Lower leg skin (tissue), 3 donors: ENCODE measurements around the gene SOCS7.

Experiments
- POLR2A ChIP-seq, 2 donors: fragments of 450-650 bp; IDR thresholded peaks; one replicate each; pipeline ENCODE4 v1.6.1; 2016 to 2017; ENCODE audit warnings: antibody characterized with exemption in 2 of 2, mild to moderate bottlenecking in 1 of 2, moderate library complexity in 1 of 2
- TF ChIP-seq, protein P1 (sequence below), 3 donors: fragments of 450-650 bp; IDR thresholded peaks; one replicate each; pipeline ENCODE4 v1.5.1; 2016; ENCODE audit warnings: antibody characterized with exemption in 3 of 3, mild to moderate bottlenecking in 3 of 3, moderate library complexity in 2 of 3

DNA sequence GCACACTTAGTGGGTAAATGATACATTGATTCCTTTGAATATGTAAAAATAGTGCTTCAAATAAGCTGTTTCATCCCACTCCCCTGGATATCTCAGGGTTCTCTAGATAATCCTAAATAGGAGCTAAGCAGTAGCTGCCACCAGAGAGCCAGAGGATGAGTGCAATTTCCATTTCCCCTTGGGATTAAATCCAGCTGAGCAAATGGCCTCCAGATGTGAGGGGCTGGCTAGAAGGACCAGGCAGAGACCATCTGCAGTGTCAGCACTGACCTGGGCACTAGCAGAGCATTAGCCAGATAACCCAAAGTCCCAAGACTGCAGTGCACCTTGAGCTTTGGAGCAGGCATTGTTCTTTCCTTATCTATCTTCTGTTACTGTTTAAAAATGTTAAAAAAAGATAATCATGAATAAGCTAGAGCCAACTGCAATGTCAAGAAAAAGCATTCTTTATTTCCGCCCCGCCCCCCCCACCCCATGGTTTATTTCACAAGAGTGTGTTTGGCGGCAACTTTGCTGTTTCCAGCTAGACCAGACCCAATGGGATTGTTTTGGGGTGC lies 27.4 kb upstream of the SOCS7 start:
- TF ChIP-seq, protein P1, sequence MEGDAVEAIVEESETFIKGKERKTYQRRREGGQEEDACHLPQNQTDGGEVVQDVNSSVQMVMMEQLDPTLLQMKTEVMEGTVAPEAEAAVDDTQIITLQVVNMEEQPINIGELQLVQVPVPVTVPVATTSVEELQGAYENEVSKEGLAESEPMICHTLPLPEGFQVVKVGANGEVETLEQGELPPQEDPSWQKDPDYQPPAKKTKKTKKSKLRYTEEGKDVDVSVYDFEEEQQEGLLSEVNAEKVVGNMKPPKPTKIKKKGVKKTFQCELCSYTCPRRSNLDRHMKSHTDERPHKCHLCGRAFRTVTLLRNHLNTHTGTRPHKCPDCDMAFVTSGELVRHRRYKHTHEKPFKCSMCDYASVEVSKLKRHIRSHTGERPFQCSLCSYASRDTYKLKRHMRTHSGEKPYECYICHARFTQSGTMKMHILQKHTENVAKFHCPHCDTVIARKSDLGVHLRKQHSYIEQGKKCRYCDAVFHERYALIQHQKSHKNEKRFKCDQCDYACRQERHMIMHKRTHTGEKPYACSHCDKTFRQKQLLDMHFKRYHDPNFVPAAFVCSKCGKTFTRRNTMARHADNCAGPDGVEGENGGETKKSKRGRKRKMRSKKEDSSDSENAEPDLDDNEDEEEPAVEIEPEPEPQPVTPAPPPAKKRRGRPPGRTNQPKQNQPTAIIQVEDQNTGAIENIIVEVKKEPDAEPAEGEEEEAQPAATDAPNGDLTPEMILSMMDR (IDR thresholded peaks at IDR 0.05), result no peak
- no peak for TF ChIP-seq POLR2A (IDR thresholded peaks at IDR 0.05)
